K562 (cell line): ENCODE data around the gene GNAQ. TPM values are rescaled to one million over a fixed set of nuclear protein-coding genes. Genes with fewer than 3 reads are reported as not detected.

Experiments used
- ATAC-seq: fragments of 200-7000 bp; cut with Tn5 transposase; 3 replicates; pipeline ENCODE4 v1.9.1; 2020; ENCODE audit warnings: moderate library complexity
- BruUV-seq: library from RNA; stranded (reverse); fragments of 400-500 nt; replicated peaks from 2 replicates; lab custom pipeline; 2021; lab: Mats Ljungman, UMichigan
- CTCF ChIA-PET: fragments of 300-600 bp; formaldehyde crosslinking; extraction: SDS; loops from one replicate; lab custom pipeline; 2021; ENCODE audit warnings: low intra/inter-chr PET ratio; lab: Yijun Ruan, JAX
- POLR2A ChIA-PET: fragments of 300-600, 350-650 bp; sonication (Branson Sonifier 250); formaldehyde crosslinking; extraction: SDS; loops from one replicate; lab custom pipeline; 2021; ENCODE audit warnings: antibody characterized with exemption, inconsistent platforms; lab: Yijun Ruan, JAX
- DNase-seq, 4 experiments: peaks; one replicate each; pipeline versions ENCODE4 v3.0.0 to v3.0.0-alpha.2; 2011 to 2018; ENCODE audit warnings: low spot score in 3 of 4, mixed read lengths in 3 of 4; ENCODE audit errors: extremely low read depth in 1 of 4
- FAIRE-seq: peaks from 2 replicates; lab custom pipeline; 2011; peaks lifted over from hg19 to GRCh38; lab: Jason Lieb, UNC
- H2AFZ ChIP-seq: 2 replicates; pipeline ENCODE4 v1.6.0; 2011; ENCODE audit warnings: low read depth, low read length, control low read depth, inconsistent platforms
- H3K27ac ChIP-seq: fragments of 200-600 bp; 3 replicates; pipeline ENCODE4 v1.8.0; 2011; ENCODE audit warnings: low read depth, mild to moderate bottlenecking, control low read depth, inconsistent platforms, low read length, moderate library complexity, mixed read lengths; ENCODE audit errors: extremely low read depth
- H3K27me3 ChIP-seq, 2 experiments: fragments of 300-600 bp in 1 of 2; 2 replicates in 1 of 2; 3 replicates in 1 of 2; pipeline versions ENCODE4 v1.6.0 to v1.8.0; 2011; ENCODE audit warnings: inconsistent platforms in 2 of 2, low read length in 2 of 2, mild to moderate bottlenecking in 1 of 2, mixed read lengths in 1 of 2, moderate library complexity in 1 of 2; ENCODE audit not compliant: control insufficient read depth in 2 of 2, insufficient read depth in 2 of 2
- H3K36me3 ChIP-seq: fragments of 300-600 bp; 3 replicates; pipeline ENCODE4 v1.8.0; 2011; ENCODE audit warnings: mild to moderate bottlenecking, low read length, inconsistent platforms; ENCODE audit not compliant: control insufficient read depth, insufficient read depth
- H3K4me1 ChIP-seq, 2 experiments: fragments of 200-600 bp in 1 of 2; replicated peaks in 1 of 2; 2 replicates in 1 of 2; 3 replicates in 1 of 2; pipeline versions ENCODE4 v1.5.1 to v1.8.0; 2011; ENCODE audit warnings: inconsistent platforms in 2 of 2, low read length in 2 of 2, mild to moderate bottlenecking in 1 of 2, mixed read lengths in 1 of 2, moderate library complexity in 1 of 2; ENCODE audit not compliant: control insufficient read depth in 2 of 2, insufficient read depth in 2 of 2
- H3K4me2 ChIP-seq: 2 replicates; pipeline ENCODE4 v1.6.1; 2011; ENCODE audit warnings: low read length, control low read depth, inconsistent platforms, mixed read lengths; ENCODE audit not compliant: insufficient read depth
- H3K4me3 ChIP-seq: fragments of 200-600 bp; sonication (generic), shearing (Covaris generic); 2 replicates; pipeline ENCODE4 v1.5.1; 2016; ENCODE audit warnings: control low read depth, inconsistent platforms
- H3K79me2 ChIP-seq: fragments of 200-600 bp; 3 replicates; pipeline ENCODE4 v1.8.0; 2011; ENCODE audit warnings: low read length, inconsistent platforms; ENCODE audit not compliant: control insufficient read depth, insufficient read depth
- H3K9ac ChIP-seq, 2 experiments: 2 replicates each; pipeline versions ENCODE4 v1.6.0 to v1.6.1; 2011; ENCODE audit warnings: low read depth in 2 of 2, low read length in 2 of 2, control low read depth in 1 of 2, inconsistent platforms in 1 of 2, mild to moderate bottlenecking in 1 of 2, mixed read lengths in 1 of 2; ENCODE audit not compliant: insufficient read depth in 1 of 2
- H3K9me1 ChIP-seq: one replicate; pipeline ENCODE4 v1.6.0; 2011; ENCODE audit warnings: inconsistent platforms, mild to moderate bottlenecking, low read length, moderate library complexity; ENCODE audit not compliant: control insufficient read depth, insufficient read depth
- H3K9me3 ChIP-seq: replicated peaks from 2 replicates; pipeline ENCODE4 v1.5.1; 2011; ENCODE audit warnings: low read depth, low read length, inconsistent platforms; ENCODE audit not compliant: control insufficient read depth, insufficient read depth
- H4K20me1 ChIP-seq: replicated peaks from 2 replicates; pipeline ENCODE4 v1.6.1; 2011; ENCODE audit warnings: low read length, inconsistent platforms, mixed read lengths; ENCODE audit not compliant: control insufficient read depth, insufficient read depth
- EP300 ChIP-seq: IDR thresholded peaks from 2 replicates; pipeline ENCODE4 v1.6.1; 2012; ENCODE audit warnings: low read length, improper control_type of control experiment
- HDGF ChIP-seq: fragments of 450-650 bp; IDR thresholded peaks from 2 replicates; pipeline ENCODE4 v1.6.1; 2016
- TEAD2 ChIP-seq: fragments of 450-650 bp; IDR thresholded peaks from 2 replicates; pipeline ENCODE4 v1.6.1; 2016; ENCODE audit warnings: missing genetic modification characterization, control low read depth, missing compliant biosample characterization
- YY1 ChIP-seq, 3 experiments: IDR thresholded peaks; 2 replicates each; pipeline ENCODE4 v1.6.1; 2011; ENCODE audit warnings: low read length in 2 of 3, mild to moderate bottlenecking in 2 of 3, moderate library complexity in 2 of 3, borderline replicate concordance in 1 of 3, control low read depth in 1 of 3, low read depth in 1 of 3; ENCODE audit not compliant: insufficient read depth in 3 of 3, insufficient replicate concordance in 2 of 3, control insufficient read depth in 1 of 3, insufficient read length in 1 of 3; ENCODE audit errors: extremely low read depth in 1 of 3
- WGBS: fragments of 100-300 bp; shearing (Covaris generic); methylation state at CpG from one replicate; pipeline ENCODE4 v1.1.6; 2016; ENCODE audit warnings: low coverage, mixed read lengths; ENCODE audit not compliant: insufficient coverage; ENCODE audit errors: missing lambda C conversion rate; 5-methylcytosine and 5-hydroxymethylcytosine counted together
- in situ Hi-C: fragments of 300-500 bp; cut with MboI; formaldehyde crosslinking; loops from 4 replicates; pipeline ENCODE4 v1.15.0; 2018; ENCODE audit warnings: inconsistent platforms, mixed read lengths
- intact Hi-C: fragments of 100-400 bp; cut with micrococcal nuclease; formaldehyde crosslinking; loops from 2 replicates; pipeline ENCODE4 v1.14.2; 2022
- polyA plus RNA-seq, 8 experiments: library from polyadenylated mRNA; depleted of rRNA in 4 of 8; stranded (reverse) in 5 of 8; unstranded in 3 of 8; fragments of >200 nt; fragmentation: Nextera tagmentation in 2 of 8; fragmentation: Illumina TruSeq in 1 of 8; extraction: Ambion mirVana in 2 of 8; extraction: Trizol in 1 of 8; gene quantifications; 2 replicates each; pipeline versions ENCODE4 v1.2.1 to v1.2.3, GENCODE V29; 2011 to 2014; ENCODE audit warnings: inconsistent platforms in 1 of 8, missing spikeins in 1 of 8
- total RNA-seq, 7 experiments: library from RNA; depleted of rRNA in 6 of 7; stranded (reverse); fragments of >200 nt in 6 of 7; fragmentation: Illumina TruSeq in 2 of 7; extraction: Trizol in 2 of 7; gene quantifications; 2 replicates each; pipeline versions ENCODE4 v1.2.1 to v1.2.3, GENCODE V29; 2011 to 2021; ENCODE audit warnings: low replicate concordance in 1 of 7

Gene GNAQ
- total and polyA plus RNA-seq, 9 of the 15 experiments (the other 6 are each of a cell fraction or from before 2014, with no cell fraction given), result 4.8 to 27.9 (median 17.5) TPM

- no peak overlapping the region for H2AFZ ChIP-seq
- CTCF ChIA-PET, result no interaction called here
- no TSS peak for BruUV-seq
- peak overlapping the region in 1 of 2 experiments; percentile 13; a peak in 2 of 4 replicates for H3K9ac ChIP-seq
- DNase-seq (no peak), ATAC-seq (peak; percentile 30; the same call in 2 of the 3 replicates), FAIRE-seq (no peak)
- H3K4me1 ChIP-seq, result peaks cover 5 to 50% of the 10 kb centered on the region in 2 experiments
- in situ Hi-C loops (no loop called here), intact Hi-C loops (no loop called here)
- H4K20me1 ChIP-seq, result no peaks in the 10 kb centered on the region
- TF ChIP-seq TEAD2 (tag), result no peak
- no peak for TF ChIP-seq EP300
- TF ChIP-seq YY1 (IDR thresholded peaks at IDR 0.05; ENCODE audit: borderline replicate concordance in 1 of 3, control insufficient read depth in 1 of 3, extremely low read depth in 1 of 3, insufficient read depth in 3 of 3, insufficient read length in 1 of 3, insufficient replicate concordance in 2 of 3, low read depth in 1 of 3, low read length in 2 of 3), result no peak
- TF ChIP-seq HDGF, result no peak
- peaks cover 95% of the 10 kb centered on the region for H3K79me2 ChIP-seq
- POLR2A ChIA-PET, result no interaction called here
- H3K27me3 ChIP-seq, result no peaks in the 10 kb centered on the region
- no peaks in the 10 kb centered on the region for H3K9me3 ChIP-seq
- H3K27ac ChIP-seq, result peak overlapping the region; percentile 27; the same call in 1 of the 3 replicates
- H3K9me1 ChIP-seq, result no peaks in the 10 kb centered on the region
- WGBS, result 31% methylated on average over 5 of the region's 5 CpGs
- H3K4me3 ChIP-seq, result no peak overlapping the region
- H3K4me2 ChIP-seq, result peak overlapping the region; percentile 43; the same call in 1 of the 2 replicates
- H3K36me3 ChIP-seq, result peaks cover 5% of the 10 kb centered on the region; the same call in 1 of the 3 replicates
Measured at GRCh38 chr9:77954666-77955015, 77.0 kb downstream of the GNAQ start.
